ENCODE measurements around the gene TRIM71.

Gene TRIM71

GRCh38 chr3:32866533-32866932 lies 48.7 kb downstream of the TRIM71 start:
- DNase-seq (ENCODE audit: low read depth in 3 of 3), result no peak

GRCh38 chr3:32867954-32868353 lies 50.2 kb downstream of the TRIM71 start:
- DNase-seq (ENCODE audit: low read depth in 3 of 3), result no peak

DNA sequence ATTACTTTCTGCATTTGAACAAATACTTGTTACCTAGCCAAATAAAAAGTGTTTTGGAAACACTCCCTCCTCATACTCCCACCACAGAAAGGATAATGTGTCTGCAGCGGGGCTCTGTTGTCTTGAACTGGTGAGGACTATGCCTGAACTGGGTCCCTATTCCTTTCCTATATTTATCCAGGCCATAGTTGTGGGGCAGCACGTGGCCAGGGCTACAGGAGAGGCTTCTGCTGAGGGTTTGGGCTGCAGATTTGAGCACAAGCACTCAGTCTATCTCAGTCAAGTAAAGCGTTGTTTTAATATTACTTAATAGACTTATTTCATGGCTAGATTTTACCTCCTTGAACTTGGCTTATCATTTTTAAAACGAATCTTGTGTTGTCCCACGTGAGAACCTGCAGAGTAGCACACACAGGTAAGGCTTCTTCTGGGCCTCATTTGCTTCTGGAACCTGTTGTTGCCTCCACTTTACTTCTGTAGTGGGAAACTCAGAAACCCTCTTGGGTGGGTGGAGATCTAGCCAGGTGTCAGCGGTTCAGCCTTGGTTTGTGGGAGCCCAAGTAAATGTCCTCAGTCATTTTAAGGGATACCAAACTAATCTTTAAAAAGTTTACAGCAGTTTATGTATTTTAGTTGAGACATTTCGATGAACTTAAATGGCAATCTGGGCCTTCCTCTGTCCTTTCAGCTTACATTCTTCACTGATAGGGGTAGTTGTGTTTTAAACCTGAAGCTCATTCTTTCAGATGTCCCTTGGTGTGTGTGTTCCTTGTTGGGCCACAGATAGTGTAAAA lies 51.1 kb downstream of the TRIM71 start:
- DNase-seq (ENCODE audit: low read depth in 3 of 3), result no peak

- DNase-seq (ENCODE audit: low read depth in 3 of 3), result no peak
Observed at GRCh38 chr3:32869513-32870047, 51.8 kb downstream of the TRIM71 start.

DNA sequence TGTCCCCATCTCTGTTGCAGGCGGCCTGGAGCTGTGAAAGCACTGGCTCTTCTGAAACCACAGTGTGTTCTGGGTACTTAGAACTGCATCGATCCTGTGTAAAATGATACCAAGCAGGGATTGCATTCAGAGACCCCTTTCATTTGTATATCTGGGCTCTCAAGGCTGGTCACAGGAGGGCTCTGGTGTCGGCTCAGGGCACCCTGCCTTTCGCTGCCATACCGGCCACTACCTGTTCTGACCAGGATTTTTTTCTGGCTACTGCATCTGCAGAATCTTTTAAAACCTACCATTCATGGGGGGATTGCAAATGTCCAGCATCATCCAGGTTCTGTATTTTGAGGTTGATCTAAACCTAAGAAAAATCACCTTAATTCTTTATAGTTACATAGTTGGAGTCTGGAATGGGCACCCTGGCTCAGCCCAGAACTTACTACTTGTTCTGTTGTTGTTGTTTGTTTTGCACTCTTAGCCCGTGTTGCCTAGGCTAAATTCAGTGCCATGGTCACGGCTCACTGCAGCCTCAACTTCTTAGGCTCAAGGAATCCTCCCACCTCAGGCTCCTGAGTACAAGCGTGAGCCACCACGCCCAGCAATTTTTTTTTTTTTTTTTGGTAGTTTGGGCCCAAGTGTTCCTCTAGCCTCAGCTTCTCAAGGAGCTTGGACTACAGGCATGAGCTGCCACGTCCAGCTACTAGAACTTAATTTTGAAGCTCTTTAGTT lies 52.7 kb downstream of the TRIM71 start:
- no peak for DNase-seq (ENCODE audit: low read depth in 3 of 3)

DNA sequence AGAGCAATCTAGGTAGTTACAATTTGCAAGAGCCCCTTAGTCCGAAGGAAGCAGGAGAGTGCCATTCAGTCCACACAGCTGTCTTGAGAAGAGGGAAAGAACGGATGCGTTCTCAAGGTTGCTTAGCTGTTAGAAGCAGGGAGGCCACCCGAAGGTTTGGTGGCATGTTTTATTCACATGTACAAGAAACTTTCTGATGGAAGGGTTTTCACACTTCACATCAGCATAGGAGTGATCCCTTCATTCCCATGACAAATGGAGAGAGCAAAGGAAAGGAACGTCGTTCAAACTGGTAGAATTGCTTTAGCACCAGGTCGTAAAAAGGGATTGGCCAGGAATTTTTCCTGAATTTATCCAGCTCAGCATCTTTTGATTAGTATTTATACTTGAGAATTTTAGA lies 53.5 kb downstream of the TRIM71 start:
- no peak for DNase-seq (ENCODE audit: low read depth in 3 of 3)

- no peak for DNase-seq (ENCODE audit: low read depth in 3 of 3)
Observed at GRCh38 chr3:32872487-32873382, 54.9 kb downstream of the TRIM71 start.

DNA sequence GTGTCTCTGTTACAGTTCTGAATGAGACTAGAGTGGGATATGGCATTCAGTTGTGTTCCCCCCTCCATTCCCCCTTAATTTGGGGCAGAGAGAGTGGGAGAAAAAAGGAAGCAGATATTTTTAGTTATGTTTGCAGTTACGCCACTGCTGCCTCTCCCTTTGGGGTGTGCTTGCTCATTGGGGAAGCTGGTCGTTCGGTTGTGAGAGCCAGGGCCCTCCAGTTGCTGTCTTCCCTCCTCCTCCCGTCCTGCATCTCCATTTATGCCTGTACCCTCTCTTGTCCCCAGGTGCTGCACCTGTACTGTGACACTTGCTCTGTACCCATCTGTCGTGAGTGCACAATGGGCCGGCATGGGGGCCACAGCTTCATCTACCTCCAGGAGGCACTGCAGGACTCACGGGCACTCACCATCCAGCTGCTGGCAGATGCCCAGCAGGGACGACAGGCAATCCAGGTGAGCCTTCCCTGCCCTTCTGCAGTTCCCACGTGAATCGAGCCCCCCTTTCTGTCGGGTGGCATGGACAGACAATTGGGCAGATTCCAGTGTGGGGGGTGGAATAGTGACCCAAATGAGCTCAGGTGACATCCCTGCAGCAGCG lies 55.8 kb downstream of the TRIM71 start:
- DNase-seq (ENCODE audit: low read depth in 3 of 3), result no peak

GRCh38 chr3:32876920-32877319 lies 59.1 kb downstream of the TRIM71 start:
- no peak for DNase-seq (ENCODE audit: low read depth in 3 of 3)

GRCh38 chr3:32877598-32877997 lies 59.8 kb downstream of the TRIM71 start:
- no peak for DNase-seq (ENCODE audit: low read depth in 3 of 3)

- DNase-seq (ENCODE audit: low read depth in 3 of 3), result no peak
Observed at GRCh38 chr3:32880225-32880624, 62.4 kb downstream of the TRIM71 start.

- DNase-seq (ENCODE audit: low read depth in 3 of 3), result no peak
Observed at GRCh38 chr3:32881624-32882023, 63.8 kb downstream of the TRIM71 start.

- DNase-seq (ENCODE audit: low read depth in 3 of 3), result no peak
Observed at GRCh38 chr3:32882189-32882588, 64.4 kb downstream of the TRIM71 start.

- no peak for DNase-seq (ENCODE audit: low read depth in 3 of 3)
Observed at GRCh38 chr3:32882603-32883025, 64.8 kb downstream of the TRIM71 start.

GRCh38 chr3:32883817-32884216 lies 66.0 kb downstream of the TRIM71 start:
- no peak for DNase-seq (ENCODE audit: low read depth in 3 of 3)

DNA sequence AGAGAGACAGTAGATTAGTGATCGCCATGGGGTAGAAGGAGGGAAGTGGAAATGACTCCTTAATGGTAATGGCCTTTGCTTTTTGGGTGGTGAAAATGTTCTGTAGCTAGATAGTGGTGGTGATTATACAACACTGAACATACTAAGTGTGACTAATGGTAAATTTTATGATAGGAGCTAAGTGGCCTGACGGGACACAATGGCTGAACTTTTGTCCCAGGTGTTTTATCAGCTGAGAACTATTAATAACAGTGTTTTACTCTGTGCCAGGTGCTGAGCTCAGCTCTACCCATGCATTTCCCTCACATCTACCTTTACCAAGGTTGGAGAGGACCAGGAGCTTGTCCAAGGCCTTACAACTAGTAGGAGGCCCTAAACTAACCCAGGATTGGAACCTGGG lies 66.8 kb downstream of the TRIM71 start:
- no peak for DNase-seq (ENCODE audit: low read depth in 3 of 3)

GRCh38 chr3:32885283-32885901 lies 67.6 kb downstream of the TRIM71 start:
- DNase-seq (ENCODE audit: low read depth in 3 of 3), result no peak

DNA sequence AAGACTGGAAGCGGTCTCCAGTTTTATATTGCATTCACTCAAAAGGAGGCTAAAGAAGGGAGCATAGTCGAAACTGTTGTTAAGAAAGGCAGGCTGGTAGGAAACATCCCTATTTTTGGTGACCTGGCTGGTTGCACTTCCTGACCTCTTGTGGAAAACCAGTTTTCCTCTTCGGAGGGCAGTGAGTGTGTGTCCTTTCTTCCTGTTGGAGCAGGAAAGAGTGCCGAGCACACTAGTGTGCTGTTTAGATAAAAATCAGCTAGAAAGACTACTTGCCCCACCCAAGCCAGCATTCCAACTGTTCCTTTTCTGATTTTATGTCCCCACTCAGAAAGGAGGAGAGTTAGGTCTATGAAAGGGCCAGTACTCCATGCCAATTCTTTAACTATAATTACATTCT lies 68.5 kb downstream of the TRIM71 start:
- no peak for DNase-seq (ENCODE audit: low read depth in 3 of 3)

GRCh38 chr3:32886911-32887310 lies 69.1 kb downstream of the TRIM71 start:
- DNase-seq (ENCODE audit: low read depth in 3 of 3), result no peak

GRCh38 chr3:32888739-32889138 lies 70.9 kb downstream of the TRIM71 start:
- DNase-seq (ENCODE audit: low read depth in 3 of 3), result no peak

Data from stimulated activated CD4-positive, alpha-beta T cell treated with anti-CD3 and anti-CD28 coated beads, TNF-alpha, amount 100 ng/mL, for 48 hours (primary cell).